GM21360 (cell line): ENCODE results near the gene TRIL.

Experiments
- ATAC-seq: cut with Tn5 transposase; IDR thresholded peaks from one replicate; pipeline ENCODE4 v1.9.1; 2021; ENCODE audit warnings: mild to moderate bottlenecking, moderate library complexity; ENCODE audit not compliant: unreplicated experiment

Gene TRIL

DNA sequence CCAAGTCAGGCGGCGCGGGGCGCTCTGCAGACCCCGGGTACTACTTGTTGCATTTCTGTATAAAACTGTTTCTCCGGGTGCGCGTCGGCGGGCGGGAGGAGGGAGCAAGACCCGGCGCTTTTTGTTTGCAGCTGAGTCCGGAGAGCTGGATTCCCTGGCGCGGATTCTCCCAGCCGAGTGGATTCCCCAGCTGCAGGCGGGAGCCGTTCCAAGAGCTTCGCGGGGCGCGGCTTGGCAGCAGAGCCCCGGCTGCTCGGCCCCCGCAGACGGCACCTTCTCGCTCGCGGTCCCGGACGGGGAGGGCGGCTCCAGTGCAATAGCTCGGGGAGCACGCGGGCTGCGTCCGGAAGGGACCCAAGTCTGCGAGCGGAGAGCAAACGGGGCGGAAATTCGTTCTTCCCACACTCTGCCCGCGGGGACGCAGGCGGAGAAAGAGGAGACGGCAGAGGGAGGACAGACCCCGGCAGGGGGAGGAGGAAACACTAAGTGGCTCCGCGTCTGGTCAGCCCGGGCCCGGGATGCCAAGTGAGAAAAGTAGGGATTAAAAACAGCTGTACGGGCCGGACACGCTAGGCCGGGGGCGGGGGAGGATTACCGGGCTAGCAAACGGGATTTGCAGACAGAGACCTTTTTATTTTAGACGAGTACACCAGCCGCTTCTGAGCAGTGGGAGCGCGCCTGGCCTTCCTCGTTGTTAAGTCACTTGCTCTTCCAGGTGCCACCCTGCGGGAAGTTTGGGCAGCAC lies at the start of gene TRIL:
Gene TRIL (minus strand): TSS at position 96 of the 745 bp plus-strand sequence. CDS start 284 bp downstream, outside the sequence.
- ATAC-seq = no peak

DNA sequence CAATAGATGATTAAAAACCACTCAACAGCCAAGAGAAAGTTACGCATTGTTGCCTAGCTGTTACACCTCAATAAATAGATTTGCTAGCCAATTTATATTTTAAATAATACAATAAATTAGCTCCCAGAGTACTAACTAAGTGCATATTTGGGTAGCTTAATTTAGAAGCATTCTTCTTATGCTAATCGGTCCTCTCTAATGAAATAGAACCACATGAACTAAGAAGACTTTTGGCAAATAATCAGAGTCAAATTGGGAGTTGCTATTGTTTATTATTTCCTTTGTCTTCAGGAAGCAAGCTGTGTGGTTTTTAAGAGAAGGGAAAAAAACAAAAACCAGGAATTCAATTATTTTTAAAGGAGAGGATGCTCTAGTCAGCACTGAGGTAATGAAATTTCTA lies 49.0 kb upstream of the TRIL start:
- no peak for ATAC-seq

GRCh38 chr7:29005829-29006228 lies 47.7 kb upstream of the TRIL start:
- ATAC-seq = no peak

- ATAC-seq = no peak
Observed at GRCh38 chr7:29005406-29005805, 47.3 kb upstream of the TRIL start.

- no peak for ATAC-seq
Observed at GRCh38 chr7:29003703-29004102, 45.6 kb upstream of the TRIL start.

DNA sequence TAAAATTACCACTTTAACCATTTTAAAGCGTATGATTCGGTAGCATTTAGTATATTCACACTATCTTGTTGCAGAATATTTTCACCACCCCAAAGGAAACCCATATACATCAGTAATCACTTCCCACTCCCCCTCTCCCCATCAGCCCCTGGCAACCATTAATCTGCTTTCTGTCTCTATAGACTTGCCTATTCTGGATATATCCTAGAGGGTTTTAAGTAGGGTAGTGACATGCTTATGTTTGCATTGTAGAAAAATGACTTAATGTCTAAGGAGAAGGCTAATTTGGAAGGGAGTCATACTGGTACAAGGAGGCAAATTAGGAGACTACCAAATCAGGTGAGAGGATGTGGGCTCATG lies 42.6 kb upstream of the TRIL start:
- ATAC-seq = no peak

DNA sequence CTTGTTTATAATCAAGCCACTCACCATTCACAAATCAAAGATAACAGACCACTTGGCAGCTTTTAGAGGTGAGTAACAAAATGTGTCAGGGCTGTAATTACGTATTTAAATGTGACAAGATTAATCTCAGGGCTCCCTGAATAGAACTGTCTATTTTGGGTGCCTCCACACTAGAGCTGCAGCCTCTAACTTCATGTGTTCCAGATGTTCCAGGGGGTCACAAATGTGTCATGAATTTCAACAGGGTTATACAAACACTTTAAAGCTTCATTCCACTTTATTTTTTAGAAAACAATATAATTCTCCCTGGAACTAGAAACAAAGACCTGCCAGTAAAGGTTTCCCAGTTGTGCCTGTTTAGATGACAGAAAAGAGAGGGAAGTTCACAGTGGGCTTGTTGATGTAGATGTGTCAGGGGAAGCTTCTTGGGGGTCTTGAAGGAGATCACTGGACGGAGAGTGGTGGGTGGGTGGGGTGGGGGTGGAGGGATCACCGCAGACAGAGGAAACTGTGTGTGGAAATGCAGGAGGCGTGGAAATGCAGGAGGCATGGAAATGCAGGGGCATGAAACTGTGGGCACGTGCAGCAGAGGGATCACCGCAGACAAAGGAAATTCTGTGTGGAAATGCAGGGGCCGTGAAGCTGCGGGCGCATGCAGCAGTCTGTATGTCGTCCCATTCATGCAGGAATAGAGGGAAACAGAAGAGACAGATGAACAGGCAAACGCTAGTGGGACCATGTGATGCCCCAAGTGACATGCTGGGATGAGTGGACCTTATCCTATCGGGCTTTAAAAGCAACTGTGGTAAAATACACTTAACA lies 42.0 kb upstream of the TRIL start:
- ATAC-seq = no peak

DNA sequence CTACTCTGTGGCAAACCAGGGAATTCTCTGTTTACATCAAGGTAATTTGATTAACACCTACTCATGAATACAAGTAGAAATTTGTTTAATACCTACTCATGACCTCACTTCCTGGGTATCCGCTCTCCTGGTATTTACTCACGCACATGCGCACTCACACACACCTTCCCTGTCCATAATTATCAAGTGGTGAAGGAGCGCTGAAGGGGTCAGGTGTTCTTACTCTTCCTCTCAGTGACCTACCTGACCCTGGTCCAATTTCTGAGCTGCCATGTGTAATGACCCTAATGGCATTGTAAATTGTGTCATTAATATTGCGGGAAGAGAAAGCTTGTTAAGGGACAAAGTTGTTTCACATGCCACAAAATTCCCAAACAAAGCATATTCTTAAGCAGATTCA lies 41.3 kb upstream of the TRIL start:
- no peak for ATAC-seq

DNA sequence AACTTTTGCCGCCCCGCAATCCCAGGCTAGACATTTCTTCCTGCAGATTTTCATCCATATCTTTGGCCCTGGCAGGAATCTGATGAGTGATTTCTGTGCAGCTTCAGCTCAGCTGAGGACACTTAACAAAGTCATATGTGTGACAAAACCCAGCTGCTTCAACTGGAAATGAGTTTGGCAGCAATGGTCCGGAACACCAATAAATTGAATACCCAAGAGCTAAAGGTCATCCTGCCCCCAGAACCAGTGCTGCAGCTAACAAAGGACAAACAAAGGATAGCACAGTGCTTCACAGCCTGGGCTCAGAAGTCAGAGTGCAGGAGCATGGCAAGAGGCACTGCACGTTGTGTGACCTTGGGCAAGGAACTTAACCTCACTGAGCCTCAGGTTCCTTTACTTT lies 40.0 kb upstream of the TRIL start:
- ATAC-seq = no peak

DNA sequence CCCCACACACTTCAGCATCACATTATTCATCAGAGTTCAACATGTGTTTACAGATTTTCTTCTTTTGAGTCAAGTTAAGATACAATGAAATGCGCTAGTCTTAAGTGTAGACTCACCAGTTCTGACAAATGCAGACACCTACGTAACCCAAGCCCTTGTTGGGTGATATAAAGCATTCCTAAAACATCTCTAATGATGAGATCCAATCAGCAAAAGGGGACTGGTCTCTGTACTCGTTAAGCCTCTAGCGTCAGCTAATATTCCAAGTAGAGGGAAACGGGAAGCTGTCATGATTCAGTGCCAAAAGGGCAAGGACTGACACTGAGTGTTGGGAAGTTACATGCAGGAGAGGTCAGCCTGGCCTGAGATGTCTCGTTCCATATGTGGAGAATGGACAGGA lies 38.7 kb upstream of the TRIL start:
- no peak for ATAC-seq

DNA sequence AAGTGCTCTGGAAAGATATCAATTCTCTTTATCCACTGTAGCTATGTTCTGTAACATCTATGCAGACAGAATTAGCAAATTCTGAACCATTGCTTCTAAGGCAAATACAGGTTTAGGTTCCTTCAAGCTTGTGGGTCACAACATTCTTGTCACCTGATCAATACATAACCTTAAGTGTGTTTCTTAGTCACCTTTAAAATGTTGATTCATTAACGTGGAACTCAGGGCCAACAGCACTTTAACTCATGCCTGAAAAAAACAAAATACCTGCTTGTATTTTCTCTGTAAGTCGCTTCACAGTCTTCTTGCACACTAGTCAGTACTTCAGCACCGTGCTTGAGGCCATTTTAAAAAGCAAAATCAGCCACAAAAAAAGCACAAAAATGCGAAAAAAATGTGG lies 35.2 kb upstream of the TRIL start:
- no peak for ATAC-seq

GRCh38 chr7:28992798-28993197 lies 34.7 kb upstream of the TRIL start:
- no peak for ATAC-seq

- no peak for ATAC-seq
Observed at GRCh38 chr7:28990200-28990960, 32.2 kb upstream of the TRIL start.

- ATAC-seq = no peak
Observed at GRCh38 chr7:28989211-28989980, 31.3 kb upstream of the TRIL start.

DNA sequence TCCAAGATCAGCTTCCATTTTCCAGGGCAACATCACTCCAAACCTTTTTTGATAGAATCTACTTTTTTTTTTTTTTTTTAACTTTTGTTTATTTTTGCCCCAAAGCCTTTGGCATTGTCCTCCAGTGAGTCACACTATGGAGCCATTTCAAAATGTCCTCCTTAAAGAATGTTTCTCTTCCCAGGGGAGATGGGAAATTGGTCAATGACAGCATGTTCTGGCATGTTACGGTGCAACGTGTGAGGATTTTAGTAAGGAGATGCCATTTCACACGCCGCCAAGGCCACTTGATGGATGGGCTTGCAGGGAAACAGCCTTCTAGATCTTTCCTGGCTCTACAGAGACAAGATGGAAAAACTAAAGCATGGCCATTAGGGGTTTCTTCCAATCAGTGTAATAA lies 30.7 kb upstream of the TRIL start:
- ATAC-seq = no peak

DNA sequence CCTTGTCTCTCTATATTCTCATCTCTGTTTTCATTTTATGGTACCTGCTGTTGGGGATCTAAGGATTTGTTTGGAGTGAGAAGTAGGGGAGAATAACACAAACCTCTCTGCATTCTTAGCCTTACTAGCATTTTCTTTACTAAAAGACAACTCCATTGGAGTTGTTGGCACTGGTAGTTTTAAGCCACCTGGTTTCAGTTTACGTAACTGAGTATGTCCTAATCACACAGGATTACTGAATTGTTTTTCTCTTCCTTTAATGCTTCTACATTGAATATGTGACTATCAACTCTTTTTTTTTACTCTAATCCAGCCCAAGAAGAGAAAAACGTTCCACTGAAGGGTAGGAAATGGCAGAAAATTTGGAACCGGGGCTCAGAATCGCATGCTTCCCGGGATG lies 30.0 kb upstream of the TRIL start:
- ATAC-seq = no peak

- ATAC-seq = no peak
Observed at GRCh38 chr7:28986765-28987110, 28.6 kb upstream of the TRIL start.

DNA sequence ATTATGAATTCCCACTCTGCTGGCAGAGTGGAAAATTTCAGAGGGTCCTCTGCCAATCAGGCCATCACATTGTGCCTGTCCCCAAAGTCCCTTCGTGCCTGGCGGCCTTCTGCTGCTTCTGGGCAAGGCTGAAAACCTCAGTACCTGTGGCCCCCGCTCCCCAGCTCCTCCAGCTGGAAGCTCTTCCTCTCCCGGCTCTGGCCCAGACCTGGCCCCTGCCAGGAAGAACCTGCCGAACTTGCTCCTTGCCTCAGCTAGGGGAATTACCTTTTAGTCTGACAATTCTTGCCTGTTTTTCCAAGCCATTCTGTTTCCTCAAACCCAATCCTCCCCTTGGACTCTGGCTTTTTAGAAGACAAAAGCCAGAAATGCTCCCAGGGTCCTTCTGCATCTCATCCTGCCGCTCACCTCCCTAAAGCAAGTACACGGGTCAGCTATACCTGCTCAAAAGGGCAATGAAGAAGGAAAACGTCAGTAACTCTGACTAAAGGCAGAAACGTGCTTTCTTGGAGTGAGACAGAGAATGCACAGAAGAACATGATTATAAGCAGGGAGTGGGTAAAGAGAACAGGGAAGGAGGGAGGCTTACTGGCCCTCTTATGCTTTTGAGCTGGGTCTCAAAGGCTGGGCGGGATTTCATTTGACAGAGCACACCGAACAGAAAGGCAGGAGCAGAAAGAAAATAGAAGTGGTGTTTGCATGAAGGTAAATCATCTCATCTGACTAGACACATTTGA lies 28.1 kb upstream of the TRIL start:
- no peak for ATAC-seq

- no peak for ATAC-seq
Observed at GRCh38 chr7:28984631-28985030, 26.5 kb upstream of the TRIL start.

GRCh38 chr7:28984217-28984616 lies 26.1 kb upstream of the TRIL start:
- ATAC-seq = no peak
